Left forelimb (tissue), 1 donor: Measurements from ENCODE around the gene CSMD2.

Source experiments
- DNase-seq: peaks from one replicate; pipeline ENCODE4 v3.0.0-alpha.2; 2018; ENCODE audit warnings: low spot score

The CSMD2 gene

DNA sequence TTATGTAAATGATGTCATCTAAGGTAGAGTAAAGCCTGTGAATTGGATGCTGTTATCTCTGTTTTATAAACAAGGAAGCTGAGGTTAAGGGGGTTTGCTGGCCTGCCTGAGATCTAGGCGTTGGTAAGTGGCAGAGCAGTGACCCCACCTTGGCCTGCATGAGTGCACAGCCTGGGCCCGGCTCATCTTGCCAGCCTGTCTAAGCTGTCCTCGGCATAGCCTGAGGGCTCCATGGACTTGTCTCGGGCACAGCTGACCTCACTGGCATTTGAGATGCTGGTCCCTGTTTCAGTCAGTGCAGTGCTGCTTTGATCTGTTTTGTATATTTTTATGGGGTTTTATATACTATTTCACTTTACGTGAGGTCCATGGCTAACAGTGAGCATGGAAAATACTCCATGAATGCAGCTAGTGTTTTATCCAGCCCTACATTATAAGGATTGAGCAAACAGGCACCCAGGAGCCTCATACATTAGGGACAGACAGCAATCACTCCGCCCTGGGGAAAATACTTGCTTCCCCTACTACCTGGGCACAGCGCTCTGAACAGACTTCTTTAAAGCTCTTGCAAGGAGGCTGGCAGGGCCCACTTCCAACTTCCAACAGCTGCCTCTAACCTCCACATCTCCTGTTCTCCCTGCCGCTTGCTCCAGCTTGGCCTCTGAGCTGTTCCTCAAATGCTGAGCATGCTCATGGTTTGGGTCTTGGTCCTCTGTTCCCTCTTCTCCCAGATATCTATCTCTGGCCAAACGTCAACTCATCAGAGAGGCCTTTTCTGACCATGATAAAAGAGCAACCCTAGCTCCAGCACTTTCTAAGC lies 451.8 kb downstream of the CSMD2 start:
- no peak for DNase-seq

DNA sequence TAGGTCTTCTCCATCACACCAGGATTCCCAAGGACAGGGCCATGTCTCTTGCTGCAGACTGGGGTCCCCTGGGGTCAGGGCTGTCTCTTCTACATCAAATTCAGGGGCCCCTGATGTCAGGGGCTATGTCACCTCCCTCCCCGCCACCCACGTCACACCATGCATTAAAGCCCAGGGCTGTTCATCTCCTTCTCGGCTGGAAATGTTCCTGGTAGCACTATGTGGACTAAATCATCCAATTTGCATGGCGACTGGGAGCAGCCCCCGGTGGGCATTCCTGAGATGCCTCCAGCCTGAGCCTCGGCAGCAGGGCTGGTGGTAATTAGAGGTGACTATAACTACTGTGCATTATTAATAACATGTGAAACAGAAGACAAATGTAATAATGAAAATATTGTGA lies 452.8 kb downstream of the CSMD2 start:
- DNase-seq, result no peak

- no peak for DNase-seq
Observed at GRCh38 chr1:33711511-33711910, 453.5 kb downstream of the CSMD2 start.

DNA sequence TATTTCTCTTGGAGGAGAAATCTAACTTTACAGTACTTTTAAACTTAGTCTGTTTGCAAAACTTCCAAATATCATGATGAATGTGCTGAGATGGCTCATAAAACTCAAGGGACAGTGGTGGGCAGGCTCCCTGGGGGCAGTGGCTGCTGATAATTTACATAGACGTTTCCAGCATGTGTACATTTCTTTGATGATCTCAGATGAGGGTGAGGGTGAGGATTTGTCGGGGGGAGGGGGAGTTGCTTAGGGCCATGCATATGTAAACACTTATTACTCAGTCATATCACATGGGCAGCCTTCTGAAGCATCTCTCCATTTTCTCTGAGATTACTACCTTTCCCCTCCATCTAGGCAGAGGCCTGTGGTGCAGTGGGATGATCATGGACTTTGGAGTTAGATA lies 454.1 kb downstream of the CSMD2 start:
- no peak for DNase-seq

GRCh38 chr1:33709783-33710718 lies 455.0 kb downstream of the CSMD2 start:
- DNase-seq, result no peak

- DNase-seq, result no peak
Observed at GRCh38 chr1:33709174-33709782, 455.8 kb downstream of the CSMD2 start.

- no peak for DNase-seq
Observed at GRCh38 chr1:33706634-33707255, 458.3 kb downstream of the CSMD2 start.

GRCh38 chr1:33703464-33703863 lies 461.6 kb downstream of the CSMD2 start:
- DNase-seq, result no peak

DNA sequence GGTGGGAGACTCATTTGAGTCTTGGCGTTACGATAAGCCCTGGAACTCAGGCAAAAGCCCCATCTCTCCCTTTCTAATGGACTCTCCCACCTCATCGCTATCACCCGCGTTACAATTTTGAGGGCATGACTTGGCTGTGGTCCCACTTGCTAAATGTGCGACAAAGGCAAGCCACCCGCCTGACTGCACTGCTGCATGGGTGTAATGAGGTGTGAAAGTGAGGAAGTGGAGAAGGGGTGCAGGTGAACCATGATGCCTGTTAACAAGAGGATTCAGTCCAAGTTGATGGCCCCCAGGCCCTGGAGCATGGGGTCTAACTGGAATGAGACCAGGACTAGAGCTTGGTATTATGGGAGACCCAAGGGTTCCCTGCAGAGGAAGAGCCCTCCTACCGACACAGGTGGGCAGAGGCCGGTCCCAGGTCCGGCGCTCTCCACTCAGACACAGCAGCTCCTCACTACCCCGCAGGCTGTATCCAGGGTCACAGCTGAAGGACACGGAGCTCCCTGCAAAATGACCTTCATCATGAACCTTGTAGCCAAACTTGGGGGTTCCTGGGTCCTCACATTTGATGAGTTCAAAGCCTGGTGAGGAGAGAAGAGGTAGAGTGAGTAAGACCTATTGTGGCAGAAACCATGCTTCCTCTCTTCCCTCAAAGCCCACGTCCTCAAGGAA lies 466.5 kb downstream of the CSMD2 start:
- no peak for DNase-seq

DNA sequence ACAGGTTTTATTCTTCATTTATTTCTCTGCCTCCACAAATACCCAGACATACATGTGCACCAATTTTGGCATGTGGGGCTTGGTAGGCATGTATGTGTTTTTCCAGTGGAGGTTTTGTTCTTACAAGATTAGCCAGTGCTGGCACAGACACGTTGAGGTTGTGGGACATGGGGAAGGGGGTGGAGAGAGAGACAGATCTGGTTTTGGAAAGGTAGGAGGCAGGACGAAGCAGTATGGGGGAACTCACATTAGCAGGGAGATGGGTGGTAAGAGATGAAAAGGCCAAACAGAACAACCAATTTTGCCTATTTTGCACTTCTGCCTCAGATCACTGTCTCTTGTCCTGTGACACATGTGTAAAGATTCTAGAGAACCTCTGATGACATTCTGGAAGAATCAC lies 467.2 kb downstream of the CSMD2 start:
- DNase-seq, result no peak

GRCh38 chr1:33696962-33697361 lies 468.1 kb downstream of the CSMD2 start:
- no peak for DNase-seq

DNA sequence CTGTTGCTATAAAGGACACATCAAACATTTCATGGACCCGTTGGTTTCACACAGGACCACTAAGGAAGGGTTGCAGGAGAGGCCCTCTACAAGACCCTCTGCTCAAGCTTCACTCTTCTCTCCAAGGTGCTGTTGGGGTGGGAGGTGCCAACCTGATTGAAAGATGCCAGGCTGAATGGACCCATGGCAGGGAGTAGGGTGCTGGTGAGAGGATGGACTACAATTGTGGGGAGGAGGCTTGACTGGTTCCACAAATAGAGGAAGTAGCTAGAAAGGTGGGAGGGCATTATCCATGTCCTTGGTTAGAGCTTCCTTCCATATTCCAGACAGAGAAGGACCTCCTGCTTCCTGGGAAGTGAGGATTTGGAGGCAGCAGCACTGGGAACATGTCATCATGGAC lies 468.7 kb downstream of the CSMD2 start:
- no peak for DNase-seq

GRCh38 chr1:33692206-33693188 lies 472.5 kb downstream of the CSMD2 start:
- no peak for DNase-seq

- DNase-seq, result no peak
Observed at GRCh38 chr1:33687000-33687399, 478.0 kb downstream of the CSMD2 start.

- DNase-seq, result no peak
Observed at GRCh38 chr1:33686551-33686950, 478.5 kb downstream of the CSMD2 start.

DNA sequence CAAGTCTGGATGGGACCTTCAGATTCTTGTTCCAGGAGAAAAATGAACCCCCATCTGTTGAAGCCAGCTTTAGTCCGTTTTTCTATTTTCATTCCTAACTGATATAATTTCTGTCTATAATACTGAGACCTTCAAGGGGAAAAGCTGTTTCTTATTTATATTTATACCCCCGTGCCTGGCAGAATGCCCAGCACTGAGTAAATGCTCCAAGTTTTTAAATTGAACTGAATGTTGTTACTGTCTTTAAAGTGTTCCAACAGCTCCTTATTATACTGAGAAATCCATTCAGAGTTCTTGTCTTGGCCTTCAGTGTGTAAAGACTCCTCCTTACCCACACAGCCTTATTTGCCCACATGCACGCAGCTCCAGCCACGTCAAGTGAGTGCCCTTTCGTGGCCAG lies 479.8 kb downstream of the CSMD2 start:
- DNase-seq, result no peak

DNA sequence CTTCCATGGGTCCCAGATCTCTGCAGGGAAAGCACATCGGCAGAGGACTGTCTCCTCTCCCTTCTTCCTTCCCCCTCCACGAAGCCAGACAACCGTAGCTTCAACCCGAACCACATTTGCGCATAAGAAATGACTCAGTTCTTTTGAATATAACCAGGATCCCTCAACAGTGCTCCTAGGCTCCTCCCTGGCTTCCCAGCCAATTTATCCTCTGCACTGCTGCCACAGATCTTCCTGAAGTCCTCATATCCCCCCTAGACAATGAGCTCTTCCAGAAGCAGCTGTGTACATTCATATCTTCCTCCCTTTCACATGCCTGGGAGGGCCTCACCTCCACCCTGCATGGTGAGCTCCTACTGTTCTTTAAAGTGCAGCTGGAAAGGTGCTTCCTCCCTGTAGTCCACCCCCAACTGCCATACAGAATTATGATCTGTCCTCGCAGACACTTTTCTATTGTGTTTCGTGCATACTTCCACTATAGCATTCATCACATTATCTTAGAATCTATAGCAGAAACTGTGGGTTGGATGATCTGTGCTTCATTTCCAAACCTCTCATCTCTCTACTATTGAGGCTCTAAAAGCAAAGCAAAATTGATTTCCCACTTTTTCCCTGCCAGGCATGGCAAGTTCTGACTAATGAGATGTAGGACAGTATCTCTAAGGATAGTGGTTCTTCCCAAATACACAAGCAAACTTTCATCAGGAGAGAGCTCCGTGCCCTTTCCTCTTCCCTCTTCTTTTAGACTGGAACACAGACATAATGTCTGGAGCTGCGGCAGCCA lies 480.4 kb downstream of the CSMD2 start:
- DNase-seq, result no peak

DNA sequence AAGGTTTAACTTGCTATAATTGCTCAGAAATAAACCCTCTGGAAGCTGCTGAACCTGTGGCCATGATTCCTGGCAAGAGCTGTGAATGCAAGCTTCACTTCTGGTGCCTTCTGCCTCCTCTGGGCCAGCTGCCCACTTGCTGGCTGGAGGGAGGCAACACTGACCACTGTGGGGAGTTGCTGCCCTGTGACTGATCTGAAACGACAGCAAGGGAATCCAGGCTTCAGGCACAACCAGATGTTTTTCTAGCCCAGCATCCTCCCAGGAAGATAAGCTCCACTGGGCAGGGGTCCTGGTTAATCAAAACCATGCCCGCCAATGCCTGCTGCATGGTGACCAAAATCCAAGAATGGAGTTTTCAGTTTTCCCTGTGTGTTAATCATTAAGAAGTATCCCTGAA lies 481.1 kb downstream of the CSMD2 start:
- DNase-seq, result no peak

- DNase-seq, result no peak
Observed at GRCh38 chr1:33682371-33682770, 482.7 kb downstream of the CSMD2 start.
